Measurements from ENCODE around the gene MACROD1. TPM values are rescaled to one million over a fixed set of nuclear protein-coding genes. Genes with fewer than 3 reads are reported as not detected.
A peak's percentile ranks its signal among the peaks of the same experiment; 100 is the strongest.

MACROD1 gene
- total and polyA plus RNA-seq, 2 of the 13 experiments (the other 11 are each of a cell fraction or from before 2014, with no cell fraction given) = 23.1 to 34.5 TPM

GRCh38 chr11:64185175-64185692 lies 19.3 kb upstream of the MACROD1 start (continued):
- TF ChIP-seq SP4 (CRISPR knock-in tag; IDR thresholded peaks at IDR 0.05) (peak; percentile 38), SALL2 (CRISPR knock-in tag; IDR thresholded peaks at IDR 0.05) (peak; percentile 72; the same call in 1 of the 2 replicates), TCF7L2 (IDR thresholded peaks at IDR 0.05; ENCODE audit: low read depth, low read length) (no peak), ZNF761 (CRISPR knock-in tag; conservative IDR thresholded peaks at IDR 0.05) (0 out of 2 replicates have a peak, but pooled peaks have one; percentile 83), ZNF841 (CRISPR knock-in tag; IDR thresholded peaks at IDR 0.05; ENCODE audit: borderline replicate concordance) (peak; percentile 90; the same call in 1 of the 2 replicates), ZNF20 (CRISPR knock-in tag; IDR thresholded peaks at IDR 0.05) (peak; percentile 56; the same call in 1 of the 2 replicates), ZNF557 (CRISPR knock-in tag; IDR thresholded peaks at IDR 0.05) (peak; percentile 45; the same call in 1 of the 2 replicates), KLF16 (CRISPR knock-in tag; IDR thresholded peaks at IDR 0.05) (peak; percentile 80 to 84), KMT2A (CRISPR knock-in tag; IDR thresholded peaks at IDR 0.05) (peak; percentile 65; the same call in 1 of the 2 replicates), ZNF615 (CRISPR knock-in tag; IDR thresholded peaks at IDR 0.05; ENCODE audit: borderline replicate concordance) (peak; percentile 90), NFRKB (IDR thresholded peaks at IDR 0.05) (no peak), TFE3 (CRISPR knock-in tag; IDR thresholded peaks at IDR 0.05) (peak; percentile 86), MED8 (CRISPR knock-in tag; IDR thresholded peaks at IDR 0.05; ENCODE audit: insufficient replicate concordance) (no peak), ZNF230 (CRISPR knock-in tag; IDR thresholded peaks at IDR 0.05) (peak; percentile 97), ZNF513 (CRISPR knock-in tag; conservative IDR thresholded peaks at IDR 0.05) (no peak), MBNL3 (CRISPR knock-in tag; conservative IDR thresholded peaks at IDR 0.05) (no peak), IRF1 (CRISPR knock-in tag; IDR thresholded peaks at IDR 0.05; ENCODE audit: low read depth) (peak; percentile 88; the same call in 1 of the 2 replicates), ZFAT (CRISPR knock-in tag; conservative IDR thresholded peaks at IDR 0.05) (no peak), ZNF224 (CRISPR knock-in tag; IDR thresholded peaks at IDR 0.05) (peak; percentile 99), PTBP1 (IDR thresholded peaks at IDR 0.05; ENCODE audit: low read depth, low read length, poor library complexity, severe bottlenecking) (peak; percentile 68), ZNF850 (CRISPR knock-in tag; conservative IDR thresholded peaks at IDR 0.05) (no peak), ZNF597 (CRISPR knock-in tag; IDR thresholded peaks at IDR 0.05) (no peak)
- TF ChIP-seq, protein P1, sequence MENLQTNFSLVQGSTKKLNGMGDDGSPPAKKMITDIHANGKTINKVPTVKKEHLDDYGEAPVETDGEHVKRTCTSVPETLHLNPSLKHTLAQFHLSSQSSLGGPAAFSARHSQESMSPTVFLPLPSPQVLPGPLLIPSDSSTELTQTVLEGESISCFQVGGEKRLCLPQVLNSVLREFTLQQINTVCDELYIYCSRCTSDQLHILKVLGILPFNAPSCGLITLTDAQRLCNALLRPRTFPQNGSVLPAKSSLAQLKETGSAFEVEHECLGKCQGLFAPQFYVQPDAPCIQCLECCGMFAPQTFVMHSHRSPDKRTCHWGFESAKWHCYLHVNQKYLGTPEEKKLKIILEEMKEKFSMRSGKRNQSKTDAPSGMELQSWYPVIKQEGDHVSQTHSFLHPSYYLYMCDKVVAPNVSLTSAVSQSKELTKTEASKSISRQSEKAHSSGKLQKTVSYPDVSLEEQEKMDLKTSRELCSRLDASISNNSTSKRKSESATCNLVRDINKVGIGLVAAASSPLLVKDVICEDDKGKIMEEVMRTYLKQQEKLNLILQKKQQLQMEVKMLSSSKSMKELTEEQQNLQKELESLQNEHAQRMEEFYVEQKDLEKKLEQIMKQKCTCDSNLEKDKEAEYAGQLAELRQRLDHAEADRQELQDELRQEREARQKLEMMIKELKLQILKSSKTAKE (CRISPR knock-in tag; IDR thresholded peaks at IDR 0.05; ENCODE audit: borderline replicate concordance) = peak; percentile 61; the same call in 1 of the 2 replicates

Data from HepG2 (cell line).